H1 (cell line): ENCODE measurements around the gene PPBP. TPM values are rescaled to one million over a fixed set of nuclear protein-coding genes. Genes with fewer than 3 reads are reported as not detected.

ENCODE experiments used
- CTCF ChIA-PET: fragments of 300-600 bp; sonication (Branson Sonifier 250); formaldehyde crosslinking; loops from one replicate; lab custom pipeline; 2021; ENCODE audit not compliant: partially characterized antibody; lab: Charles Lee
- POLR2A ChIA-PET: fragments of 300-600 bp; sonication (Branson Sonifier 250); formaldehyde crosslinking; loops from one replicate; lab custom pipeline; 2021; ENCODE audit warnings: inconsistent platforms; ENCODE audit not compliant: partially characterized antibody; lab: Charles Lee
- DNase-seq, 2 experiments: peaks; one replicate each; pipeline versions ENCODE4 v3.0.0 to v3.0.0-alpha.2; 2010 to 2022; ENCODE audit warnings: low spot score in 2 of 2, low read depth in 1 of 2, mixed read lengths in 1 of 2
- FAIRE-seq: peaks from 2 replicates; lab custom pipeline; 2011; peaks lifted over from hg19 to GRCh38; lab: Jason Lieb, UNC
- H2AFZ ChIP-seq: 2 replicates; pipeline ENCODE4 v1.8.1; 2012; ENCODE audit warnings: low read length, inconsistent platforms
- H2AK5ac ChIP-seq: 2 replicates; pipeline ENCODE4 v1.6.1; 2013; ENCODE audit warnings: low read depth, low read length
- H2BK120ac ChIP-seq: replicated peaks from 2 replicates; pipeline ENCODE3; 2013; ENCODE audit warnings: low read depth, low read length, inconsistent platforms
- H2BK12ac ChIP-seq: 2 replicates; pipeline ENCODE4 v1.6.1; 2013; ENCODE audit warnings: low read depth, low read length
- H2BK15ac ChIP-seq: 2 replicates; pipeline ENCODE4 v1.6.1; 2013; ENCODE audit warnings: low read length
- H2BK20ac ChIP-seq: 2 replicates; pipeline ENCODE4 v1.6.1; 2013; ENCODE audit warnings: low read length
- H2BK5ac ChIP-seq: 2 replicates; pipeline ENCODE4 v1.6.1; 2013; ENCODE audit warnings: low read depth, low read length
- H3K14ac ChIP-seq: 2 replicates; pipeline ENCODE4 v1.6.1; 2013; ENCODE audit warnings: inconsistent platforms; ENCODE audit not compliant: insufficient read length
- H3K18ac ChIP-seq: 2 replicates; pipeline ENCODE4 v1.6.1; 2013; ENCODE audit warnings: low read length; ENCODE audit errors: extremely low read depth
- H3K23ac ChIP-seq: 2 replicates; pipeline ENCODE4 v1.6.1; 2013; ENCODE audit warnings: inconsistent platforms; ENCODE audit not compliant: insufficient read length
- H3K23me2 ChIP-seq: 2 replicates; pipeline ENCODE4 v1.6.1; 2013; ENCODE audit warnings: low read depth, low read length
- H3K27ac ChIP-seq: 2 replicates; pipeline ENCODE4 v1.6.1; 2011; ENCODE audit warnings: low read depth, low read length, inconsistent platforms
- H3K27me3 ChIP-seq, 4 experiments: replicated peaks in 1 of 4; 1 replicate in 1 of 4; 2 replicates in 3 of 4; pipeline versions ENCODE4 v1.6.1 to v1.8.1; 2011 to 2013; ENCODE audit warnings: low read length in 3 of 4, mild to moderate bottlenecking in 3 of 4, inconsistent platforms in 2 of 4, mixed read lengths in 2 of 4, moderate library complexity in 1 of 4; ENCODE audit not compliant: control insufficient read depth in 3 of 4, insufficient read depth in 3 of 4; ENCODE audit errors: extremely low read depth in 1 of 4
- H3K36me3 ChIP-seq, 4 experiments: 2 replicates each; pipeline versions ENCODE4 v1.6.1 to v1.8.1; 2011 to 2013; ENCODE audit warnings: mild to moderate bottlenecking in 4 of 4, low read length in 3 of 4, moderate library complexity in 2 of 4, control low read depth in 1 of 4, inconsistent platforms in 1 of 4; ENCODE audit not compliant: insufficient read depth in 4 of 4, control insufficient read depth in 2 of 4
- H3K4ac ChIP-seq: replicated peaks from 2 replicates; pipeline ENCODE3; 2013; ENCODE audit warnings: low read length, low read depth, mixed read lengths, inconsistent platforms; ENCODE audit not compliant: insufficient read length
- H3K4me1 ChIP-seq, 4 experiments: replicated peaks in 1 of 4; 1 replicate in 1 of 4; 2 replicates in 3 of 4; pipeline versions ENCODE4 v1.6.1 to v1.8.1; 2011 to 2013; ENCODE audit warnings: low read length in 3 of 4, inconsistent platforms in 2 of 4, mixed read lengths in 1 of 4; ENCODE audit not compliant: insufficient read depth in 4 of 4, control insufficient read depth in 3 of 4
- H3K4me2 ChIP-seq, 2 experiments: 2 replicates each; pipeline versions ENCODE4 v1.6.1 to v1.8.1; 2011 to 2013; ENCODE audit warnings: low read depth in 2 of 2, low read length in 2 of 2, control low read depth in 1 of 2, inconsistent platforms in 1 of 2, mild to moderate bottlenecking in 1 of 2; ENCODE audit not compliant: insufficient read depth in 1 of 2
- H3K4me3 ChIP-seq, 4 experiments: fragments of 200-600, 300-600 bp in 1 of 4; sonication (generic), shearing (Covaris generic), sonication (Bioruptor Twin) in 1 of 4; 2 replicates each; pipeline versions ENCODE4 v1.5.1 to v1.8.1; 2011 to 2016; ENCODE audit warnings: low read length in 4 of 4, low read depth in 3 of 4, control low read depth in 2 of 4, inconsistent platforms in 2 of 4, mild to moderate bottlenecking in 2 of 4, mixed read lengths in 1 of 4, moderate library complexity in 1 of 4; ENCODE audit not compliant: insufficient read depth in 2 of 4; ENCODE audit errors: extremely low read depth in 1 of 4
- H3K56ac ChIP-seq: replicated peaks from 2 replicates; pipeline ENCODE3; 2013; ENCODE audit warnings: low read depth, mild to moderate bottlenecking, mixed read lengths, low read length, inconsistent platforms; ENCODE audit not compliant: insufficient read length
- H3K79me1 ChIP-seq: 2 replicates; pipeline ENCODE4 v1.6.1; 2013; ENCODE audit warnings: low read depth, low read length, control low read depth
- H3K79me2 ChIP-seq, 2 experiments: 2 replicates each; pipeline versions ENCODE4 v1.6.1 to v1.8.1; 2012 to 2013; ENCODE audit warnings: low read length in 2 of 2, mild to moderate bottlenecking in 2 of 2, inconsistent platforms in 1 of 2; ENCODE audit not compliant: insufficient read depth in 2 of 2, control insufficient read depth in 1 of 2
- H3K9ac ChIP-seq, 4 experiments: replicated peaks in 1 of 4; 1 replicate in 1 of 4; 2 replicates in 3 of 4; pipeline versions ENCODE4 v1.6.1 to v1.8.1; 2011 to 2013; ENCODE audit warnings: low read depth in 3 of 4, low read length in 3 of 4, control low read depth in 2 of 4, mild to moderate bottlenecking in 2 of 4, moderate library complexity in 2 of 4, inconsistent platforms in 1 of 4; ENCODE audit errors: extremely low read depth in 1 of 4
- H3K9me3 ChIP-seq, 2 experiments: 2 replicates each; pipeline versions ENCODE4 v1.6.1 to v1.8.1; 2012 to 2013; ENCODE audit warnings: mild to moderate bottlenecking in 2 of 2, moderate library complexity in 2 of 2, control low read depth in 1 of 2, inconsistent platforms in 1 of 2, low read depth in 1 of 2, low read length in 1 of 2, mixed read lengths in 1 of 2; ENCODE audit not compliant: insufficient read depth in 2 of 2
- H4K20me1 ChIP-seq, 2 experiments: replicated peaks in 1 of 2; 2 replicates each; pipeline versions ENCODE3 to v1.8.1; 2011 to 2013; ENCODE audit warnings: inconsistent platforms in 2 of 2, low read length in 2 of 2, mild to moderate bottlenecking in 1 of 2; ENCODE audit not compliant: insufficient read depth in 2 of 2, control insufficient read depth in 1 of 2
- H4K5ac ChIP-seq: 2 replicates; pipeline ENCODE4 v1.6.1; 2013; ENCODE audit warnings: low read length, low read depth, mixed read lengths, inconsistent platforms; ENCODE audit not compliant: insufficient read length
- H4K8ac ChIP-seq: 2 replicates; pipeline ENCODE4 v1.8.0; 2013; ENCODE audit warnings: mild to moderate bottlenecking, moderate library complexity, low read length, inconsistent platforms; ENCODE audit not compliant: insufficient read depth; ENCODE audit errors: extremely low read depth
- H4K91ac ChIP-seq: replicated peaks from 2 replicates; pipeline ENCODE3; 2013; ENCODE audit warnings: low read length, mixed read lengths, inconsistent platforms; ENCODE audit not compliant: insufficient read length
- ASH2L ChIP-seq: fragments of 200-600, 300-600 bp; sonication (generic); IDR thresholded peaks from one replicate; pipeline ENCODE4 v1.7.1; 2017; ENCODE audit warnings: low read length
- BACH1 ChIP-seq: IDR thresholded peaks from 2 replicates; pipeline ENCODE4 v1.6.1; 2012; ENCODE audit warnings: low read length, improper control_type of control experiment
- EGR1 ChIP-seq: IDR thresholded peaks from 2 replicates; pipeline ENCODE4 v1.6.1; 2011; ENCODE audit warnings: low read depth, low read length, borderline replicate concordance
- HDAC6 ChIP-seq: IDR thresholded peaks from one replicate; pipeline ENCODE4 v1.7.1; 2012; ENCODE audit warnings: low read depth, mild to moderate bottlenecking, inconsistent platforms, low read length, moderate library complexity
- JUND ChIP-seq: IDR thresholded peaks from 2 replicates; pipeline ENCODE4 v1.6.1; 2011; ENCODE audit warnings: mild to moderate bottlenecking, improper control_type of control experiment, low read length
- KDM4A ChIP-seq: IDR thresholded peaks from one replicate; pipeline ENCODE4 v1.7.1; 2012; ENCODE audit warnings: low read depth, mild to moderate bottlenecking, moderate library complexity, low read length, inconsistent platforms; ENCODE audit not compliant: severe bottlenecking
- MAFK ChIP-seq: IDR thresholded peaks from 2 replicates; pipeline ENCODE4 v1.6.1; 2012; ENCODE audit warnings: low read depth, mild to moderate bottlenecking, improper control_type of control experiment, low read length
- MAX ChIP-seq: IDR thresholded peaks from 2 replicates; pipeline ENCODE4 v1.6.1; 2012; ENCODE audit warnings: inconsistent platforms
- NRF1 ChIP-seq: IDR thresholded peaks from 2 replicates; pipeline ENCODE4 v1.6.1; 2011; ENCODE audit warnings: mild to moderate bottlenecking, low read depth, low read length, improper control_type of control experiment
- POU5F1 ChIP-seq: IDR thresholded peaks from 2 replicates; pipeline ENCODE4 v1.6.1; 2011; ENCODE audit warnings: low read depth, mild to moderate bottlenecking, low read length, moderate library complexity
- SIN3A ChIP-seq, 2 experiments: IDR thresholded peaks in 1 of 2; conservative IDR thresholded peaks in 1 of 2; 2 replicates each; pipeline ENCODE4 v1.6.1; 2011 to 2012; ENCODE audit warnings: low read length in 2 of 2, improper control_type of control experiment in 1 of 2, low read depth in 1 of 2, mild to moderate bottlenecking in 1 of 2
- SP1 ChIP-seq: IDR thresholded peaks from 2 replicates; pipeline ENCODE4 v1.6.1; 2011; ENCODE audit warnings: low read depth, low read length
- SP4 ChIP-seq: IDR thresholded peaks from 2 replicates; pipeline ENCODE4 v1.6.1; 2012; ENCODE audit warnings: low read length, inconsistent platforms
- TEAD4 ChIP-seq: IDR thresholded peaks from 2 replicates; pipeline ENCODE4 v1.6.1; 2012; ENCODE audit warnings: low read depth, low read length, inconsistent platforms, mixed read lengths
- WGBS, 2 experiments: shearing (Covaris generic) in 1 of 2; methylation state at CpG; one replicate each; pipeline versions ENCODE4 v1.1.6 to v1.1.7; 2013 to 2015; ENCODE audit warnings: low lambda C conversion rate in 2 of 2, mixed read lengths in 2 of 2, inconsistent platforms in 1 of 2, low coverage in 1 of 2, missing lambda C conversion rate in 1 of 2; ENCODE audit not compliant: insufficient replicate concordance in 2 of 2, insufficient coverage in 1 of 2, insufficient read length in 1 of 2; ENCODE audit errors: extremely low coverage in 1 of 2, missing lambda C conversion rate in 1 of 2; 5-methylcytosine and 5-hydroxymethylcytosine counted together
- polyA plus RNA-seq, 7 experiments: library from polyadenylated mRNA; depleted of rRNA in 3 of 7; stranded (reverse) in 5 of 7; unstranded in 2 of 7; fragments of >200 nt in 5 of 7; fragments of 200-250 nt in 2 of 7; gene quantifications; 1 replicate in 5 of 7; 2 replicates in 1 of 7; 4 replicates in 1 of 7; pipeline versions ENCODE4 v1.2.1 to v1.2.3, GENCODE V29; 2011 to 2013; ENCODE audit warnings: missing spikeins in 2 of 7, mixed read lengths in 2 of 7
- total RNA-seq: library from RNA; stranded (reverse); fragmentation: NEBNext Ultra II Directional; extraction: Animal tissue kit (Norgen Biotek cat#: 25700); gene quantifications from 2 replicates; pipeline ENCODE4 v1.2.1, GENCODE V29; 2021

PPBP gene
- total and polyA plus RNA-seq, 2 of the 8 experiments (the other 6 are each of a cell fraction or from before 2014, with no cell fraction given): 0.18 to 0.43 TPM

- 91% methylated on average over 2 of the region's 2 CpGs; no CpG with 5 or more reads in 1 of the 2 experiments for WGBS, 2 experiments
- FAIRE-seq (no peak), DNase-seq (no peak)
- Histone ChIP-seq H4K8ac (no peak overlapping the region), H2BK20ac (no peak overlapping the region), H3K79me2 (no peaks in the 10 kb centered on the region), H3K9ac (no peak overlapping the region), H2AK5ac (no peak overlapping the region), H3K27me3 (no peaks in the 10 kb centered on the region), H3K23me2 (no peaks in the 10 kb centered on the region), H4K91ac (no peak overlapping the region), H3K14ac (no peak overlapping the region), H2BK12ac (no peak overlapping the region), H2BK5ac (no peak overlapping the region), H3K4me3 (no peak overlapping the region), H2BK120ac (no peak overlapping the region), H3K27ac (no peak overlapping the region), H3K79me1 (no peaks in the 10 kb centered on the region), H3K4me1 (no peaks in the 10 kb centered on the region), H3K23ac (no peak overlapping the region), H2BK15ac (no peak overlapping the region), H3K18ac (no peak overlapping the region), H3K4me2 (no peak overlapping the region), H3K56ac (no peak overlapping the region), H2AFZ (no peak overlapping the region), H4K20me1 (no peaks in the 10 kb centered on the region), H3K4ac (no peak overlapping the region), H3K9me3 (no peaks in the 10 kb centered on the region), H4K5ac (no peak overlapping the region), H3K36me3 (no peaks in the 10 kb centered on the region)
- CTCF ChIA-PET: interaction anchor here (0.8 kb wide), 1 partner anchor 9 kb away, joined by 4 read pairs; no protein-coding TSS in a partner anchor
- POLR2A ChIA-PET: interaction anchor here (3.0 kb wide), 1 partner anchor 23 kb away, joined by 10 read pairs; the partner anchor contains the start of gene CXCL5
- no peak for TF ChIP-seq SIN3A (conservative IDR thresholded peaks at IDR 0.05 in 1 of 2, IDR thresholded peaks at IDR 0.05 in 1 of 2; ENCODE audit: low read depth in 1 of 2, low read length in 2 of 2)
- no peak for TF ChIP-seq MAFK
- no peak for TF ChIP-seq TEAD4
- TF ChIP-seq SP4: no peak
- TF ChIP-seq HDAC6: no peak
- TF ChIP-seq POU5F1: no peak
- no peak for TF ChIP-seq EGR1
- no peak for TF ChIP-seq BACH1
- no peak for TF ChIP-seq KDM4A
- TF ChIP-seq SP1: no peak
- TF ChIP-seq ASH2L: no peak
- no peak for TF ChIP-seq NRF1
- no peak for TF ChIP-seq JUND
- TF ChIP-seq MAX: no peak
These were observed 33.6 kb upstream of the PPBP start for GRCh38 chr4:74021601-74022000.
